GM12875 (cell line): ENCODE results near the gene CDC25B.
A peak's percentile ranks its signal among the peaks of the same experiment; 100 is the strongest.

Experiments
- H3K4me3 ChIP-seq: one replicate; pipeline ENCODE4 v1.5.1; 2011; ENCODE audit warnings: low read depth, low read length, control low read depth
- CTCF ChIP-seq: IDR thresholded peaks from 2 replicates; pipeline ENCODE4 v1.5.1; 2011; ENCODE audit warnings: low read depth, mild to moderate bottlenecking, control low read depth, inconsistent platforms, low read length, moderate library complexity, borderline replicate concordance; ENCODE audit not compliant: insufficient read depth

CDC25B gene

GRCh38 chr20:3763671-3764601 lies 32.2 kb upstream of the CDC25B start:
- no peak for TF ChIP-seq CTCF
- no peak overlapping the region for H3K4me3 ChIP-seq

GRCh38 chr20:3764659-3765058 lies 31.5 kb upstream of the CDC25B start:
- H3K4me3 ChIP-seq: no peak overlapping the region
- no peak for TF ChIP-seq CTCF

GRCh38 chr20:3765171-3765882 lies 30.8 kb upstream of the CDC25B start:
- H3K4me3 ChIP-seq: no peak overlapping the region
- TF ChIP-seq CTCF: no peak

GRCh38 chr20:3766422-3767109 lies 29.5 kb upstream of the CDC25B start:
- TF ChIP-seq CTCF: no peak
- peak overlapping the region; percentile 75 for H3K4me3 ChIP-seq

- no peak for TF ChIP-seq CTCF
- H3K4me3 ChIP-seq: peak overlapping the region; percentile 75
These were observed 29.0 kb upstream of the CDC25B start for GRCh38 chr20:3767110-3767426.

GRCh38 chr20:3767427-3768341 lies 28.4 kb upstream of the CDC25B start, which contains the start of gene ADISSP:
ADISSP (minus strand) TSS chr20:3767753; CDS start chr20:3760100, 7,653 bp downstream.
- peak within 1 kb of the TSS; percentile 75 for H3K4me3 ChIP-seq
- peak; percentile 22; the same call in 1 of the 2 replicates for TF ChIP-seq CTCF
